Ecto neural progenitor cell (in vitro differentiated cells): ENCODE data around the gene ANKRD63.

Experiments
- DNase-seq: peaks from one replicate; pipeline ENCODE4 v3.0.0-alpha.2; 2018; ENCODE audit warnings: low spot score

The ANKRD63 gene

GRCh38 chr15:40257656-40258450, 25.0 kb downstream of the ANKRD63 start:
- no peak for DNase-seq

- DNase-seq, result no peak
These were observed 26.1 kb downstream of the ANKRD63 start for GRCh38 chr15:40256638-40257235.

DNA sequence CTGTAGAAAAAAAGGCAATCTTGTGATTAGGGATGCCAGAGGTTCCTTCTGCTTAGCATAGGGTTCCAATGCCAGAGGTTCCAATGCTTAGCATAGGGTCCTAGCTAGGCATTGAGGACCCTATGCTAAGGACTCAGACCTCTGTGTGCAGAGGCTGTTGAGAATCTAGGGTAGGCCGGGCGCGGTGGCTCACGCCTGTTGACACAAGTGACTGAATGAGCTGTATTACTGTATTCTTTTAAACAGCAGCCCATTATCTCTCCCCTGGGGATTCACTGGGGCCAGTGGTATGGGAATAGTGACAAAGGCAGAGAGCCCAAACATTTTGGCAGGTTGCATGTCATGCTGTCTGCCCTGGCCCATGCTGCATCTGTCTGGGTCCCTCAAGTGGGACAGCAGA, 27.8 kb downstream of the ANKRD63 start:
- no peak for DNase-seq

GRCh38 chr15:40254452-40254851, 28.4 kb downstream of the ANKRD63 start:
- no peak for DNase-seq

GRCh38 chr15:40253167-40253790, 29.6 kb downstream of the ANKRD63 start:
- DNase-seq, result no peak

GRCh38 chr15:40252438-40253166, 30.3 kb downstream of the ANKRD63 start:
- no peak for DNase-seq

DNA sequence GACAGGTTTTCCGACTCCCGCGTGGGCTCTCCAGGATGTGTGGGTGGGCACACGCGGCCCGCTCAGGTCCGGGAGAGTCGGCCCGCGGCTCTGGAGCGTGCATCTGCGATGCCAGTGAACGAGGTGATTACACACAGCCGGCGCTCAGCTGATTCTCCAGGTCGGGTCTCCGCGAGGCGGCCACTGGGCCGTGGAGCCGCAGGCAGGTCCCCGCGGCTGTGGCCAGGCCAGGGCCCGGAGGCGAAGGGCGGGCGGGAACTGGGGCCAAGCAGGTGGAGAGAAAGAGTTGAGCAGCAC, 30.8 kb downstream of the ANKRD63 start:
- no peak for DNase-seq

- DNase-seq, result no peak
These were observed 31.3 kb downstream of the ANKRD63 start for GRCh38 chr15:40251486-40252140.

DNA sequence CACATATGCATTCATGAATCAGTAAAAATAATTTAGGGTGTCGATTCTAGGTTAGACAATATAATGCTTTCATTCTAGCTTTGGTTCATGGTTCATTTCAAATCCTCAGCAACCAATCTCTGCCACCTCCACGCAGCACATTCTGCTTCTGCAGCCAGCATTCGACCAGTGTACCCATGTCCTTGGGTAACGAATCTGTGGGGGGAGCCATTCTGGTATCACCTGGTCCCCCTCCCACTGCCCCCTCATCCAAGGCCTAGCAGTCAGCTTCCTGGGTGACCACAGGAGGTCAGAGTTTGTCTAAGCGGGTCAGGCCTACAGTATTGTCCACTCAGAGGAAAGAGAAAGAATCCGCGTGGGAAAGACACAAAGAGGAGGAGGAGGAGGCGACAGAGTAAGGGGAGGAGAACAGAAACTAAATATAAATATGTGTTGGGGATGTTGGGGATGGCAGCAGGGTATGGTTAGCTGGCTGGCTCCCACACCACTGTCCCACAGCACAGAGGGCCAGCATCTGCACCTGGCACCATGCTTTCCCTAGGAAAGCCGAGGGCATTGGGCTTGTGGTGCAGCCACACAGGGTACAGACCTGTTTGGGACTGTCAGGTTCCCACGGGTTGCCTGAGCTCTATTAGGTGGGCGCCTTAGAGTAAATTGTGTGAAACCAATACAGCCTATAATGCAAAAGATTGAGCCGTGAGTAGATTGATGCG, 31.9 kb downstream of the ANKRD63 start:
- DNase-seq, result no peak

GRCh38 chr15:40250304-40250656, 32.6 kb downstream of the ANKRD63 start:
- no peak for DNase-seq

GRCh38 chr15:40249477-40250303, 33.2 kb downstream of the ANKRD63 start:
- no peak for DNase-seq

- DNase-seq, result no peak
These were observed 34.7 kb downstream of the ANKRD63 start for GRCh38 chr15:40248006-40248783.

DNA sequence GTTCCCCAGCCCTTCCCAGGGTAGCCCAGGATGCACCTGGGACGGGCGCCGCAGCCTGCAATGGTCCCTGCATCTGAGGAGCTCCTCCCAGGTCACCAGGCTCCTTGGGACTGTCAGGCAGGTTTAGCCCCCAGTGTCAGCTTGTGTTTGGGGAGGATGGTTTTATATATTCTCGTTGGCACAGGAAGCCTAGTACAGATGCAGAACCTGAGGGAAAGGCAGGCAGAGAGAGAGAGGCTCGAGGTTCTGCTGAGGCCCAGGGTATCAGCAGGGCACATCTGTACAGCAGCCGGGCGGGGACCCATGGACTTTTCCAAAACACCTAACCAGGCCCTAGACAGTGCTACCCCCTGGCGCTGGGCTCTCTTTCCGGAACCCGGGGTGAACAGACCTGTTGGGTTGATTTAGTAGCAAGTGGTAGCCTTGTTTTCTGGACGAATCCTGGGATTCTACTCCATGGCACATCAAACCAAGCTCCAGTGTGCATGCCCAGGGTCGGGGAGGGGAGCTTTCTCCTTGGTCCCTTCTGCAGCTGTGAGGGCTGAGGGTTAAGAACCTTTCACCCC, 35.4 kb downstream of the ANKRD63 start:
- DNase-seq, result no peak

DNA sequence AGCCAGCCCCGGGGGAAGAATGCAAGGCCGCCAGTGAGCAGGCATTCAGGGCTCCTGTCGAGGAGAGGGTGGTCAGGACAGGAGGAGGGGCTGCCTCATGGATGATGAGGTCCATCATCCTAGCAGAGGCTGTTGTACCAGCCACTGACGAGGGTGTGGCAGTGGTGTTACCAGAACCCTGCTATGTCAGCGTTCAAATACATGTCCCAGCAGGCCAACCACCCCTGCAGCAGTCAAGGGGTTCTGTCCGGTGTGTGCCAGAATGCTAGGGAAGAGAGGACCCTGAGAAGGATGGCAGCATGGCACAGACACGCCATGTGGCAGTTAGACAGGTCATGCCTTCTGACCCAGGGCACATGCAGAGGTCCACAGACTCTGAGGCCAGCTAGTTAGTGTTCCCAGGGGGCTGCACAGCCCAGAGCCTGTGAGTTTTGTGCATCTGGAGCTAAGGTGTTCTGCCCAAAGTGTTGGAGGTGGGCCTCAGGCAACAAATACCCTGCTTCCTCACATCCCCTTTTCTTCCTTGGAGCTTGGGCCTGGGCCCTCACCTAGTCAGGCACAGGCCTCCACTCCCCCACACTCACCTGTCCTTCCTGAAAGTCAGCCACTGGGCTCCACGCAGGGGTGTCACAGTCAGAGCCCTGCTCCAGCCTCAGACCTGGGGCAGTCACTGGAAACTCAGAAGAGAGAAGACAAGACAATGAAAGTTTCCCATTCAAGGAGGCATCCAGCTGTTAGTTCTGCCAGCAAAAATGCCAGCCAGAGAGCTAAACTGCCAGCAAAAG, 36.2 kb downstream of the ANKRD63 start:
- DNase-seq, result no peak

DNA sequence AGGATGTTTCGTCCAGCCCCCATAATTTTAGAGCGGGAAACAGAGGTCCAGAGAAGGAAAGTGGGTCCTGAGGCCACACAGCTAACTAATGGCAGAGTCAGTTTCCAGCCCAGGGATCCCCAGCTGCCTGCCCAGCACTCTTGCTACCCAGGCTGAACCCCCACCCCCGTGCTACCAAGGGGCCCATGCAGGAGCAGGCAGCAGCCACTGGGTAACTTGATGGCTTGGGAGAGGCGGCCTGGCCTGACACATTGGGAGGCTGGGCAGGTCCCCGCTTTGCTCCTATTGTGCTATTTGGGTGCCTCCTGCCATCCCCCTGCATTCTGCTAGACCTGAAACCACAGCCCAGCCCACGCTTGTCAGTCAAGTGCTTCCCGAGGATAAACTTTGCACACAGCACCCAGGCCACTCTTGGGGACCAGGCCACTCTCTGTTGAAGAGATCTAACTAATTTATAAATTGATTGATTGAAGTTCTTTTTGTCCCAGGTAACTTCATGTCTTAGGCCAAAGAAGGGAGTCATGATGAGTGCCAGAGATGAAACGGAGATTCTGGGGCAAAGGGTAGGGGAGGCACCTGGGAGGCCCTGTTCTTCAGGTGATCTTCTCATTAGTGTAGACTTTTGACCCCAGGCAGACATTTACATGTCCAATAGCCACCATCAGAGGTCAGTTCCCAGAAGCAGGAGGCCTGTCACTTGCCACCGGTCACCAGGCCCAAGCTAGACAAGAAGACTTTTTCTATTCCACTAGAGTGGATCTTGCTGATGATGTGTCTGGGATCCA, 37.0 kb downstream of the ANKRD63 start:
- DNase-seq, result no peak

GRCh38 chr15:40244961-40245523, 37.8 kb downstream of the ANKRD63 start:
- DNase-seq, result peak; percentile 43

GRCh38 chr15:40243126-40243810, 39.6 kb downstream of the ANKRD63 start:
- no peak for DNase-seq
